Panc1 (cell line): ENCODE results near the gene CAVIN2.

Source experiments
- POLR2AphosphoS5 ChIP-seq: IDR thresholded peaks from 2 replicates; pipeline ENCODE4 v1.6.1; 2012; ENCODE audit warnings: mild to moderate bottlenecking, low read depth, low read length, moderate library complexity
- REST ChIP-seq, 2 experiments: IDR thresholded peaks; 2 replicates each; pipeline ENCODE4 v1.6.1; 2011 to 2012; ENCODE audit warnings: low read depth in 2 of 2, control low read depth in 1 of 2, low read length in 1 of 2, mild to moderate bottlenecking in 1 of 2, moderate library complexity in 1 of 2; ENCODE audit not compliant: insufficient read depth in 1 of 2
- SIN3A ChIP-seq: IDR thresholded peaks from 2 replicates; pipeline ENCODE4 v1.6.1; 2012; ENCODE audit warnings: low read depth, mild to moderate bottlenecking, low read length, moderate library complexity, borderline replicate concordance; ENCODE audit not compliant: insufficient read depth
- TF ChIP-seq, protein P1 (sequence below): fragments of 450-650 bp; IDR thresholded peaks from 2 replicates; pipeline ENCODE4 v1.5.1; 2017; ENCODE audit warnings: mild to moderate bottlenecking

DNA sequence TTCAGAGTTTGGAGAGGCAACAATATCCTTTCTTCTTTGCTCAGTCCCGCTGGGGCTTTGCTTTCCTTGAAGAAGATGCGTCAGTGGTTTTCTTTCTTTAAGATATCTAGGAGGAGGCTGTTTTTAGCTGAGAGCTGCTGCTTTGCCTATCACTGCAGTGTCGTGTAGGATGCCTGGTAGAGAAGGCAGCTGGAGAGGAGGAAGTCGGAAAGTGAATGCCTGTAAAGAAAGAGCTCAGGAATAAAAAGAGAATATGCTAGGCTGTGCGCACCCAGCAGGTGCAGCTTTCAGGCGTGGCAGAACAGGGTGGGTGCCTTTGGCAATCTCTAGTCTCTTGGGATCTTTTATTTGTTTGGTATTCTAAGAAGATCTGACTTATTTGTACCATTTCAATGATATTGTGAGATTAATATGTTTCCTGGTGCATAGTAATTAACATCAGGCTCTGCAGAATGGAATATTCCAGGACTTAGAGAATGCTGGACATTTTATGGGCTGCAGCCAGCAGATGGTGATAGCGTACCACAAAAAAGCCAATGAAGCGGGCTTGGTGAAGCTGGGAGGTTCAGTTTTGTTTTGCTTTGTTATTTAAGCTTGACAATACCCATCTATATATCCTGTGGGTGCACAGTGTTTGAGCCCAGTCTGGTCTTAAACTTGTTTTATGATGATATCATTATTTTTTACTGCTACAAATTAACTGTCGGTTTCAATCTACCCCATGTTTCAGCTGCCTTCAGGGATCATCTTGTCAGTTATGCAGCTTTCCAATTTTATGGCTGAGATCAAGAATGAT is 34.9 kb downstream of the CAVIN2 start:
- TF ChIP-seq, protein P1, sequence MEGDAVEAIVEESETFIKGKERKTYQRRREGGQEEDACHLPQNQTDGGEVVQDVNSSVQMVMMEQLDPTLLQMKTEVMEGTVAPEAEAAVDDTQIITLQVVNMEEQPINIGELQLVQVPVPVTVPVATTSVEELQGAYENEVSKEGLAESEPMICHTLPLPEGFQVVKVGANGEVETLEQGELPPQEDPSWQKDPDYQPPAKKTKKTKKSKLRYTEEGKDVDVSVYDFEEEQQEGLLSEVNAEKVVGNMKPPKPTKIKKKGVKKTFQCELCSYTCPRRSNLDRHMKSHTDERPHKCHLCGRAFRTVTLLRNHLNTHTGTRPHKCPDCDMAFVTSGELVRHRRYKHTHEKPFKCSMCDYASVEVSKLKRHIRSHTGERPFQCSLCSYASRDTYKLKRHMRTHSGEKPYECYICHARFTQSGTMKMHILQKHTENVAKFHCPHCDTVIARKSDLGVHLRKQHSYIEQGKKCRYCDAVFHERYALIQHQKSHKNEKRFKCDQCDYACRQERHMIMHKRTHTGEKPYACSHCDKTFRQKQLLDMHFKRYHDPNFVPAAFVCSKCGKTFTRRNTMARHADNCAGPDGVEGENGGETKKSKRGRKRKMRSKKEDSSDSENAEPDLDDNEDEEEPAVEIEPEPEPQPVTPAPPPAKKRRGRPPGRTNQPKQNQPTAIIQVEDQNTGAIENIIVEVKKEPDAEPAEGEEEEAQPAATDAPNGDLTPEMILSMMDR = peak; percentile 83
- TF ChIP-seq REST (IDR thresholded peaks at IDR 0.05; ENCODE audit: insufficient read depth in 1 of 2, low read depth in 2 of 2, low read length in 1 of 2) = no peak
- TF ChIP-seq POLR2AphosphoS5 = no peak
- no peak for TF ChIP-seq SIN3A
